Measurements from ENCODE around the gene NOL9. TPM values are rescaled to one million over a fixed set of nuclear protein-coding genes. Genes with fewer than 3 reads are reported as not detected.

The NOL9 gene
- total RNA-seq, 1 donor from 2014 or later = 16.7 TPM

- DNase-seq (ENCODE audit: extremely low spot score in 2 of 2) = no peak
- Histone ChIP-seq H3K27me3 (no peaks in the 10 kb centered on the region), H3K27ac (no peak overlapping the region), H3K4me3 (no peak overlapping the region), H3K9me3 (no peaks in the 10 kb centered on the region), H3K36me3 (no peaks in the 10 kb centered on the region), H3K4me1 (no peaks in the 10 kb centered on the region)
- intact Hi-C loops (cut with DNase I) = no loop called here
- TF ChIP-seq CTCF (IDR thresholded peaks at IDR 0.05) = no peak
- TF ChIP-seq POLR2AphosphoS5 (IDR thresholded peaks at IDR 0.05; ENCODE audit: insufficient read depth in 1 of 2, low read depth in 1 of 2) = no peak
- no peak for TF ChIP-seq POLR2A (IDR thresholded peaks at IDR 0.05)
Measured at GRCh38 chr1:6508154-6508815, 46.0 kb downstream of the NOL9 start.

- intact Hi-C loops (cut with DNase I) = no loop called here
- Histone ChIP-seq H3K36me3 (no peaks in the 10 kb centered on the region), H3K27me3 (no peaks in the 10 kb centered on the region), H3K27ac (no peak overlapping the region), H3K9me3 (no peaks in the 10 kb centered on the region), H3K4me3 (no peak overlapping the region), H3K4me1 (no peaks in the 10 kb centered on the region)
- DNase-seq (ENCODE audit: extremely low spot score in 2 of 2) = no peak
- no peak for TF ChIP-seq POLR2AphosphoS5 (IDR thresholded peaks at IDR 0.05; ENCODE audit: insufficient read depth in 1 of 2, low read depth in 1 of 2)
- TF ChIP-seq CTCF (IDR thresholded peaks at IDR 0.05) = no peak
- no peak for TF ChIP-seq POLR2A (IDR thresholded peaks at IDR 0.05)
Measured at GRCh38 chr1:6507461-6507911, 46.8 kb downstream of the NOL9 start.

- TF ChIP-seq POLR2AphosphoS5 (IDR thresholded peaks at IDR 0.05; ENCODE audit: insufficient read depth in 1 of 2, low read depth in 1 of 2) (no peak), POLR2A (IDR thresholded peaks at IDR 0.05) (no peak), CTCF (IDR thresholded peaks at IDR 0.05) (no peak)
- Histone ChIP-seq H3K36me3 (no peaks in the 10 kb centered on the region), H3K4me3 (no peak overlapping the region), H3K27ac (no peak overlapping the region), H3K4me1 (peaks cover 2% of the 10 kb centered on the region), H3K27me3 (no peaks in the 10 kb centered on the region), H3K9me3 (no peaks in the 10 kb centered on the region)
- no peak for DNase-seq (ENCODE audit: extremely low spot score in 2 of 2)
- intact Hi-C loops (cut with DNase I) = no loop called here
Measured at GRCh38 chr1:6507037-6507428, 47.3 kb downstream of the NOL9 start.

GRCh38 chr1:6506210-6507036, 47.9 kb downstream of the NOL9 start:
- H3K36me3 ChIP-seq = no peaks in the 10 kb centered on the region
- peaks cover 6% of the 10 kb centered on the region for H3K4me1 ChIP-seq
- intact Hi-C loops (cut with DNase I) = no loop called here
- no peaks in the 10 kb centered on the region for H3K27me3 ChIP-seq
- no peak for DNase-seq (ENCODE audit: extremely low spot score in 2 of 2)
- no peaks in the 10 kb centered on the region for H3K9me3 ChIP-seq
- H3K27ac ChIP-seq = no peak overlapping the region
- TF ChIP-seq POLR2AphosphoS5 (IDR thresholded peaks at IDR 0.05; ENCODE audit: insufficient read depth in 1 of 2, low read depth in 1 of 2) = no peak
- no peak for TF ChIP-seq POLR2A (IDR thresholded peaks at IDR 0.05)
- no peak for TF ChIP-seq CTCF (IDR thresholded peaks at IDR 0.05)
- H3K4me3 ChIP-seq = no peak overlapping the region

All from vagina (tissue), 2 donors.